ENCODE measurements around the gene CRYBB1. TPM values are rescaled to one million over a fixed set of nuclear protein-coding genes. Genes with fewer than 3 reads are reported as not detected.

Gene CRYBB1
- total RNA-seq, 2 donors from 2014 or later: 0.33 to 1.7 TPM

DNA sequence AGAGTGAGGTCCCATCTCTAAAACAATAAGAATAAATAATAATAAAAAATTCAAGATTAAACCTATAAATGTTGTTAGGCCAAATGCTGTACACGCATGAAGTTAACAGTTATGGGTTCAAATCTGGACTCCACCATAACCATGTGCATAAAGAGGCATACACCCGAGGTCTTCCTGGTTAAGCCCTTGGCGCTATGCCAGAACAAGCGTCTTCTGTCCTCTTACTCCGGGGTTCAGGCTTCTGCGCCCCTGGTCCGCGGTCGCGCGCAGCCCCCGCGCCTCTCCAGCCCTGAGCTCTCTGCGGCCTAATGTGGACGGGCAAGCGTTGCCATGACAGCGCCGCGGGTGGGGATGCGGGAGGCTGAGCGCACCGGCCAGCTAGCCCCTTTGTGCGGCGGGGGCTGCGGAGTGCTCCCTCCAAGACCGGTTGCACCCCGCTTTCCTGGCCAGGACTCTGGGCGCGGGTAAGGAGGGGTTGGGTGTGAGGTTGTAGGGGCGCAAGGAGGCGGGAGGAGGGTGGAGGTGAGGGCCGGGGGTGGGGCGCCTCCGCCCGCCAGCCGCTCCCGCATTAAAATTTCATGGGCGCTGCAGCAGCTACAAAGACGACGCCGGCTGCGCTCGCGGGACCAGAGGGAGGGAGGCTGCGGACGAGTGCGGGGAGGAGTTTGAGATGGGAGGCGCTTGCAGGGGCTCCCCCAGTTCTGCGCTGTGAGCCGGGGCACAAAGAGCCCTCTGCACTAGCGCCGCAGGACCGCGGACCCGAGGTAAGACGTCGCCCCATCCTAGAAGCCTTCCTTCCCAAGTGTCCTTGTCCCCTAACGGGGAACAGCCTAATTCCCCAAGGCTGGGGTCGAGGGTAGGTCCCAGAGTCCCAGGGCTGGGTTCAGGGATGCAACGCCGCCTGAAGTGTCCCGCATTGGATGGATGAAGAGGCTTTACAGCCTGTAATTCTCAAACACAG, 39.3 kb upstream of the CRYBB1 start, which contains the start of gene MIAT:
MIAT (plus strand) TSS at position 698 of the 961 bp plus-strand sequence.
- no peak within 1 kb of the TSS for H3K9ac ChIP-seq (ENCODE audit: extremely low read depth, low read length, poor library complexity, severe bottlenecking)
- DNase-seq: peak; percentile 85

DNA sequence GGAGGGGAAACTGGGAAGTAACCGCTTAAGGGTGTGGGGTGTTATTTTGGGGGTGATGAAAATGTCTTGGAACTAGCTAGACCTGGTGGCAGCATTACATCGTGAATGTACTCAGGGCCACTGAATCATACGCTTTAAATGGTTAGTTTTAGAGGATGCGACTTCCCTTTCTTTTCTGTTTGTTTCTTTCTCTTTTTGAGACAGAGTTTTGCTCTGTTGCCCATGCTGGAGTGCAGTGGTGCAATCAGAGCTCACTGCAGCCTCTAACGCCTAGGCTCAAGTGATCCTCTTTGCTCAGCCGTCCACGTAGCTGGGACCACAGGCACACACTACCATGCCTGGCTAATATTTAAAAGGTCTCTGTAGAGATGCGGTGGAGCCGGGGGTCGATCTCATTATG, 34.0 kb upstream of the CRYBB1 start:
- H3K4me3 Mint-ChIP-seq: no peak overlapping the region
- WGBS, 2 experiments (ENCODE audit: insufficient coverage in 1 of 2, insufficient read length in 1 of 2): 91 to 94% methylated on average over 10 of the region's 10 CpGs
- Histone ChIP-seq H3K36me3 (ENCODE audit: control insufficient read depth, insufficient read depth, low read length) (no peaks in the 10 kb centered on the region), H3K9ac (ENCODE audit: extremely low read depth, low read length, poor library complexity, severe bottlenecking) (no peak overlapping the region), H3K4me1 (ENCODE audit: control insufficient read depth, insufficient read depth, low read length) (no peaks in the 10 kb centered on the region), H3K27ac (ENCODE audit: low read depth, low read length) (no peak overlapping the region), H3K9me3 (ENCODE audit: control insufficient read depth, low read length) (no peaks in the 10 kb centered on the region), H3K27me3 (ENCODE audit: control insufficient read depth, insufficient read depth, low read length, poor library complexity, severe bottlenecking) (peaks cover 55% of the 10 kb centered on the region), H3K4me3 (ENCODE audit: low read length) (no peak overlapping the region)
- H3K36me3 Mint-ChIP-seq (ENCODE audit: low read depth): no peaks in the 10 kb centered on the region
- peaks cover 87% of the 10 kb centered on the region for H3K27me3 Mint-ChIP-seq (ENCODE audit: insufficient read depth)
- TF ChIP-seq, protein P1, sequence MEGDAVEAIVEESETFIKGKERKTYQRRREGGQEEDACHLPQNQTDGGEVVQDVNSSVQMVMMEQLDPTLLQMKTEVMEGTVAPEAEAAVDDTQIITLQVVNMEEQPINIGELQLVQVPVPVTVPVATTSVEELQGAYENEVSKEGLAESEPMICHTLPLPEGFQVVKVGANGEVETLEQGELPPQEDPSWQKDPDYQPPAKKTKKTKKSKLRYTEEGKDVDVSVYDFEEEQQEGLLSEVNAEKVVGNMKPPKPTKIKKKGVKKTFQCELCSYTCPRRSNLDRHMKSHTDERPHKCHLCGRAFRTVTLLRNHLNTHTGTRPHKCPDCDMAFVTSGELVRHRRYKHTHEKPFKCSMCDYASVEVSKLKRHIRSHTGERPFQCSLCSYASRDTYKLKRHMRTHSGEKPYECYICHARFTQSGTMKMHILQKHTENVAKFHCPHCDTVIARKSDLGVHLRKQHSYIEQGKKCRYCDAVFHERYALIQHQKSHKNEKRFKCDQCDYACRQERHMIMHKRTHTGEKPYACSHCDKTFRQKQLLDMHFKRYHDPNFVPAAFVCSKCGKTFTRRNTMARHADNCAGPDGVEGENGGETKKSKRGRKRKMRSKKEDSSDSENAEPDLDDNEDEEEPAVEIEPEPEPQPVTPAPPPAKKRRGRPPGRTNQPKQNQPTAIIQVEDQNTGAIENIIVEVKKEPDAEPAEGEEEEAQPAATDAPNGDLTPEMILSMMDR (conservative IDR thresholded peaks at IDR 0.05): no peak
- H3K27ac Mint-ChIP-seq: no peak overlapping the region
- H3K9me3 Mint-ChIP-seq: no peaks in the 10 kb centered on the region
- DNase-seq: no peak
- H3K4me1 Mint-ChIP-seq: peaks cover 25% of the 10 kb centered on the region

More for the DNA sequence above, 39.3 kb upstream of the CRYBB1 start, which contains the start of gene MIAT:
- Mint-ChIP-seq H3K27ac (no peak within 1 kb of the TSS), H3K9me3 (no peaks in the 10 kb centered on the region), H3K36me3 (ENCODE audit: low read depth) (no peaks in the 10 kb centered on the region), H3K4me3 (peak within 1 kb of the TSS; percentile 61), H3K27me3 (ENCODE audit: insufficient read depth) (peaks cover 64% of the 10 kb centered on the region), H3K4me1 (peaks cover 24% of the 10 kb centered on the region)
- peaks cover 40% of the 10 kb centered on the region for H3K27me3 ChIP-seq (ENCODE audit: control insufficient read depth, insufficient read depth, low read length, poor library complexity, severe bottlenecking)
- H3K36me3 ChIP-seq (ENCODE audit: control insufficient read depth, insufficient read depth, low read length): no peaks in the 10 kb centered on the region
- peak within 1 kb of the TSS; percentile 90 for H3K27ac ChIP-seq (ENCODE audit: low read depth, low read length)
- TF ChIP-seq, protein P1 (conservative IDR thresholded peaks at IDR 0.05): no peak
- H3K4me3 ChIP-seq (ENCODE audit: low read length): peak within 1 kb of the TSS; percentile 74
- WGBS, 2 experiments (ENCODE audit: insufficient coverage in 1 of 2, insufficient read length in 1 of 2): 8 to 18% methylated on average over 11 to 62 of the region's 62 CpGs
- H3K4me1 ChIP-seq (ENCODE audit: control insufficient read depth, insufficient read depth, low read length): peaks cover 11% of the 10 kb centered on the region
- H3K9me3 ChIP-seq (ENCODE audit: control insufficient read depth, low read length): no peaks in the 10 kb centered on the region

DNA sequence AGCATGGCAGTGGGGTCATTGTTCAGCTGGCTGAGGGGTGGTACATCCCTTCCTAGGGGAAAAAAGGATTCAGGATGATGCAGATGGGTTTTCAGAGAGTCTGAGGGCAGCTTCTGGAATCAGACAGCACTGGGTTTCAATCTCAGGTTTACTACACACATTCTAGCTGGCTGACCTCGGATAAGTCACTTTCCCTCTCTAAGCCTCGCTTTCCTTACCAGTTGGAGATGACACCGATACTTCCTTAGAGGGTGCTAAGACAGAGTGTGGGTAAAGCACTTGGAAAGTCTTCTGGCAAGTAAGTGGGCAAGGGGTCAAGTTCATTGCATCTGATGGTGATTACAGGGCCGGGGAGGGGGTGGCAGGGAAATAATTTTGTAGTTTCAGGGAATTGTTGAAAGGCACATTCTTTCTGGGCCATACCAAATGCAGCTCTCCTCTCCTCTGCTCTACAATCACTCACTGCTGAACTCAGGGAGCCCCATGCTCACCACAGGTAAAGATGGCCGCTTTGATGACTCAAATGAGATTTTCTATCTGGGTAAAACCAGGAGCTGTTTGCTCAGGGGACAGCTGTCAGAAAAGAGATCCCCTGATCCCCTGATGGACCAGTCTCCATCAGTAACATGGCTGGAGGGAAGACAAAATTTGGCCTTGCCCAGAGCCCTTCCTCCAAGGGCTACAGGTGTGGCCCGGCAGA, 33.0 kb upstream of the CRYBB1 start:
- no peak for DNase-seq
- WGBS, 2 experiments (ENCODE audit: insufficient coverage in 1 of 2, insufficient read length in 1 of 2): 77 to 91% methylated on average over 3 to 6 of the region's 6 CpGs
- H3K27me3 ChIP-seq (ENCODE audit: control insufficient read depth, insufficient read depth, low read length, poor library complexity, severe bottlenecking): peaks cover 51% of the 10 kb centered on the region
- H3K9me3 Mint-ChIP-seq: no peaks in the 10 kb centered on the region
- H3K27me3 Mint-ChIP-seq (ENCODE audit: insufficient read depth): peaks cover 84% of the 10 kb centered on the region
- H3K4me1 ChIP-seq (ENCODE audit: control insufficient read depth, insufficient read depth, low read length): peaks cover 1% of the 10 kb centered on the region
- no peak overlapping the region for H3K4me3 ChIP-seq (ENCODE audit: low read length)
- H3K27ac ChIP-seq (ENCODE audit: low read depth, low read length): no peak overlapping the region
- H3K27ac Mint-ChIP-seq: no peak overlapping the region
- H3K9me3 ChIP-seq (ENCODE audit: control insufficient read depth, low read length): no peaks in the 10 kb centered on the region
- no peak overlapping the region for H3K9ac ChIP-seq (ENCODE audit: extremely low read depth, low read length, poor library complexity, severe bottlenecking)
- no peaks in the 10 kb centered on the region for H3K36me3 Mint-ChIP-seq (ENCODE audit: low read depth)
- no peak overlapping the region for H3K4me3 Mint-ChIP-seq
- TF ChIP-seq, protein P1 (conservative IDR thresholded peaks at IDR 0.05): no peak
- peaks cover 33% of the 10 kb centered on the region for H3K4me1 Mint-ChIP-seq
- H3K36me3 ChIP-seq (ENCODE audit: control insufficient read depth, insufficient read depth, low read length): no peaks in the 10 kb centered on the region

Data from endodermal cell (in vitro differentiated cells).